OCI-LY7 (cell line): Measurements from ENCODE around the gene TECR. TPM values are rescaled to one million over a fixed set of nuclear protein-coding genes. Genes with fewer than 3 reads are reported as not detected.

Experiments
- BruUV-seq: library from RNA; stranded (reverse); fragments of 400-500 nt; replicated peaks from 2 replicates; lab custom pipeline; 2021; lab: Mats Ljungman, UMichigan
- CTCF ChIA-PET: fragments of 300-600 bp; sonication (Branson Sonifier 250); formaldehyde crosslinking; loops from one replicate; lab custom pipeline; 2022; ENCODE audit warnings: antibody characterized with exemption; ENCODE audit not compliant: unreplicated experiment; lab: Charles Lee
- POLR2A ChIA-PET: fragments of 300-600 bp; sonication (Branson Sonifier 250); formaldehyde crosslinking; loops from one replicate; lab custom pipeline; 2022; ENCODE audit warnings: antibody characterized with exemption; lab: Charles Lee
- DNase-seq: peaks from one replicate; pipeline ENCODE4 v3.0.0-alpha.2; 2015; ENCODE audit warnings: low spot score
- H2AFZ ChIP-seq: fragments of 200-600 bp; sonication (generic), shearing (Covaris generic); 2 replicates; pipeline ENCODE4 v1.6.1; 2014; ENCODE audit warnings: mild to moderate bottlenecking, antibody characterized with exemption, low read length, moderate library complexity
- H3K27ac ChIP-seq: fragments of 200-600 bp; sonication (generic); 2 replicates; pipeline ENCODE4 v1.5.1; 2014; ENCODE audit warnings: mixed run types, low read depth, mild to moderate bottlenecking, moderate library complexity, low read length, inconsistent platforms; ENCODE audit not compliant: poor library complexity, severe bottlenecking
- H3K36me3 ChIP-seq: fragments of 200-600 bp; sonication (generic); 2 replicates; pipeline ENCODE4 v1.6.1; 2014; ENCODE audit warnings: mild to moderate bottlenecking, antibody characterized with exemption, low read length, moderate library complexity, mixed read lengths; ENCODE audit not compliant: insufficient read depth
- H3K4me1 ChIP-seq: fragments of 200-600 bp; sonication (generic); 2 replicates; pipeline ENCODE4 v1.5.1; 2014; ENCODE audit warnings: mild to moderate bottlenecking, low read length; ENCODE audit not compliant: insufficient read depth, poor library complexity, severe bottlenecking
- H3K4me2 ChIP-seq: fragments of 200-600 bp; sonication (generic); 2 replicates; pipeline ENCODE4 v1.6.1; 2014; ENCODE audit warnings: mild to moderate bottlenecking, low read length
- H3K4me3 ChIP-seq: fragments of 200-600 bp; sonication (generic); 2 replicates; pipeline ENCODE4 v1.5.1; 2014; ENCODE audit warnings: mild to moderate bottlenecking, low read depth, low read length; ENCODE audit not compliant: poor library complexity, severe bottlenecking
- H3K79me2 ChIP-seq: fragments of 200-600 bp; sonication (generic); 2 replicates; pipeline ENCODE4 v1.6.1; 2016; ENCODE audit warnings: low read depth, mild to moderate bottlenecking, low read length, moderate library complexity, mixed read lengths; ENCODE audit not compliant: insufficient read depth
- H3K9me2 ChIP-seq: fragments of 200-600 bp; sonication (generic); 2 replicates; pipeline ENCODE4 v1.6.1; 2016; ENCODE audit warnings: mild to moderate bottlenecking, low read length, mixed read lengths; ENCODE audit not compliant: insufficient read depth
- H3K9me3 ChIP-seq: fragments of 200-600 bp; sonication (generic); 2 replicates; pipeline ENCODE4 v1.6.1; 2014; ENCODE audit warnings: mild to moderate bottlenecking, mixed run types, low read length, mixed read lengths
- H4K20me1 ChIP-seq: fragments of 200-600 bp; sonication (generic); 2 replicates; pipeline ENCODE4 v1.6.1; 2014; ENCODE audit warnings: mild to moderate bottlenecking, antibody characterized with exemption, low read length, moderate library complexity, mixed read lengths; ENCODE audit not compliant: insufficient read depth
- CTCF ChIP-seq: fragments of 200-600 bp; sonication (generic); conservative IDR thresholded peaks from 2 replicates; pipeline ENCODE4 v1.5.1; 2014; ENCODE audit warnings: mild to moderate bottlenecking, antibody characterized with exemption, low read length, moderate library complexity, mixed read lengths
- EZH2phosphoT487 ChIP-seq: fragments of 200-600 bp; sonication (generic); IDR thresholded peaks from 2 replicates; pipeline ENCODE4 v1.6.1; 2018; ENCODE audit warnings: low read depth, borderline replicate concordance, mild to moderate bottlenecking, mixed run types, antibody characterized with exemption, low read length, moderate library complexity, mixed read lengths
- intact Hi-C: fragments of 100-400 bp; cut with micrococcal nuclease; formaldehyde crosslinking; loops from one replicate; pipeline ENCODE4 v1.10.0; 2022; ENCODE audit not compliant: unreplicated experiment
- total RNA-seq, 2 experiments: library from RNA; depleted of rRNA in 1 of 2; stranded (reverse); fragments of >200 nt in 1 of 2; shearing (Covaris generic) in 1 of 2; gene quantifications; 2 replicates each; pipeline ENCODE4 v1.2.3, GENCODE V29; 2014 to 2022

Gene TECR
- total RNA-seq, 2 experiments from 2014 or later: 81.4 to 128 TPM

GRCh38 chr19:14517840-14518505 lies 11.4 kb upstream of the TECR start, which contains the start of gene DNAJB1:
Gene DNAJB1, minus strand, starts transcription at chr19:14518397. Its CDS starts 48 bp downstream, at chr19:14518349.
- Histone ChIP-seq H3K4me1 (peaks cover 56% of the 10 kb centered on the region), H3K4me3 (peak within 1 kb of the TSS; percentile 93), H3K9me3 (no peaks in the 10 kb centered on the region), H3K27ac (peak within 1 kb of the TSS; percentile 76), H2AFZ (peak within 1 kb of the TSS; percentile 72; the same call in 1 of the 2 replicates), H3K79me2 (peaks cover 35% of the 10 kb centered on the region), H3K4me2 (peak within 1 kb of the TSS; percentile 99), H4K20me1 (peaks cover 17% of the 10 kb centered on the region), H3K9me2 (no peaks in the 10 kb centered on the region), H3K36me3 (peaks cover 45% of the 10 kb centered on the region)
- intact Hi-C loops: loop anchor here (1.0 to 5.0 kb wide), 2 partner anchors 11 to 39 kb away; partner anchors contain the start of gene TECR
- DNase-seq: peak; percentile 77
- no TSS peak for BruUV-seq
- CTCF ChIA-PET: interaction anchor here (0.7 to 0.8 kb wide), 2 partner anchors 46 to 152 kb away, joined by 3 read pairs; no protein-coding TSS in a partner anchor
- POLR2A ChIA-PET: interaction anchor here (0.5 to 1.6 kb wide), 6 partner anchors 10 to 30 kb away, joined by 3 to 6 read pairs (median 3); no protein-coding TSS in a partner anchor
- TF ChIP-seq EZH2phosphoT487 (no peak), CTCF (no peak)

GRCh38 chr19:14519245-14519859 lies 10.0 kb upstream of the TECR start:
- intact Hi-C loops: loop anchor here (5.0 kb wide), 1 partner anchor 38 kb away; no protein-coding TSS in a partner anchor
- no peak for DNase-seq
- Histone ChIP-seq H3K36me3 (peaks cover 31% of the 10 kb centered on the region), H4K20me1 (peaks cover 17% of the 10 kb centered on the region), H3K4me2 (peak overlapping the region; percentile 90), H3K79me2 (peaks cover 35% of the 10 kb centered on the region), H2AFZ (no peak overlapping the region), H3K4me3 (peak overlapping the region; percentile 68), H3K9me3 (no peaks in the 10 kb centered on the region), H3K9me2 (no peaks in the 10 kb centered on the region), H3K4me1 (peaks cover 61% of the 10 kb centered on the region), H3K27ac (peak overlapping the region; percentile 76)
- BruUV-seq: no TSS peak
- TF ChIP-seq CTCF (no peak), EZH2phosphoT487 (no peak)
- ChIA-PET POLR2A (no interaction called here), CTCF (no interaction called here)
